ENCODE measurements around the gene DRAM1.
A peak's percentile ranks its signal among the peaks of the same experiment; 100 is the strongest.

DRAM1 gene

GRCh38 chr12:101935890-101936746 lies 58.7 kb downstream of the DRAM1 start:
- TF ChIP-seq, protein P1, sequence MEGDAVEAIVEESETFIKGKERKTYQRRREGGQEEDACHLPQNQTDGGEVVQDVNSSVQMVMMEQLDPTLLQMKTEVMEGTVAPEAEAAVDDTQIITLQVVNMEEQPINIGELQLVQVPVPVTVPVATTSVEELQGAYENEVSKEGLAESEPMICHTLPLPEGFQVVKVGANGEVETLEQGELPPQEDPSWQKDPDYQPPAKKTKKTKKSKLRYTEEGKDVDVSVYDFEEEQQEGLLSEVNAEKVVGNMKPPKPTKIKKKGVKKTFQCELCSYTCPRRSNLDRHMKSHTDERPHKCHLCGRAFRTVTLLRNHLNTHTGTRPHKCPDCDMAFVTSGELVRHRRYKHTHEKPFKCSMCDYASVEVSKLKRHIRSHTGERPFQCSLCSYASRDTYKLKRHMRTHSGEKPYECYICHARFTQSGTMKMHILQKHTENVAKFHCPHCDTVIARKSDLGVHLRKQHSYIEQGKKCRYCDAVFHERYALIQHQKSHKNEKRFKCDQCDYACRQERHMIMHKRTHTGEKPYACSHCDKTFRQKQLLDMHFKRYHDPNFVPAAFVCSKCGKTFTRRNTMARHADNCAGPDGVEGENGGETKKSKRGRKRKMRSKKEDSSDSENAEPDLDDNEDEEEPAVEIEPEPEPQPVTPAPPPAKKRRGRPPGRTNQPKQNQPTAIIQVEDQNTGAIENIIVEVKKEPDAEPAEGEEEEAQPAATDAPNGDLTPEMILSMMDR (conservative IDR thresholded peaks at IDR 0.05; ENCODE audit: low read depth) = no peak
- peak overlapping the region; percentile 61; the same call in 1 of the 2 replicates for H3K27ac ChIP-seq
- POLR2A ChIA-PET (ENCODE audit: low non-redundant PET) = no interaction called here
- CTCF ChIA-PET = interaction anchor here (1.0 kb wide), 1 partner anchor 19 kb away, joined by 3 read pairs; no protein-coding TSS in a partner anchor
- DNase-seq (ENCODE audit: low spot score) = peak; percentile 82

DNA sequence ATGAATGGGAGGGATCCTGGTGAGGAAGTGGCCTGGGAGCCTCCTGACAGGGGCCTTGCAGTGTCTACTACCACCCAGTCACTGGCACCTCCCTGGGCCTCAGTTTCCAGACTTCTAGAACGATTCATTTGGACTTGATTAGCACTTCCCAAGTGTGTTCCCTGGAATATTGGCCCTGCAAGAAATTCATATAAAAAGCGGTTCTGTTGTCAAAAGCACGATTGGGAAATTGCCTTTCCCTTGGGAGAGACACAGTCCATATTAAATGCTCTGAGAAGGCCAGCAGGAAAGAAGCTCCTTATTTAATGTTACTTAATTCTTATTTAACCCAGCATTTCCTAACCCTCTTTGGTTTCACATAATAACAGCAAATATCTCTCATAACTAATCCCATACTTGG lies 61.9 kb downstream of the DRAM1 start:
- TF ChIP-seq, protein P1 (conservative IDR thresholded peaks at IDR 0.05; ENCODE audit: low read depth) = no peak
- POLR2A ChIA-PET (ENCODE audit: low non-redundant PET) = no interaction called here
- CTCF ChIA-PET = interaction anchor here (0.6 to 1.2 kb wide), 2 partner anchors 703 to 1253 kb away, joined by 3 to 4 read pairs; no protein-coding TSS in a partner anchor
- no peak overlapping the region for H3K27ac ChIP-seq
- no peak for DNase-seq (ENCODE audit: low spot score)

- ChIA-PET CTCF (interaction anchor here (0.6 to 1.2 kb wide), 5 partner anchors 368 to 1252 kb away, joined by 3 to 6 read pairs (median 4); no protein-coding TSS in a partner anchor), POLR2A (ENCODE audit: low non-redundant PET) (no interaction called here)
- no peak overlapping the region for H3K27ac ChIP-seq
- DNase-seq (ENCODE audit: low spot score) = peak; percentile 51
- TF ChIP-seq, protein P1 (conservative IDR thresholded peaks at IDR 0.05; ENCODE audit: low read depth) = peak; percentile 75
These were observed 62.5 kb downstream of the DRAM1 start for GRCh38 chr12:101939856-101940265.

GRCh38 chr12:101940400-101940950 lies 63.1 kb downstream of the DRAM1 start:
- no peak for DNase-seq (ENCODE audit: low spot score)
- TF ChIP-seq, protein P1 (conservative IDR thresholded peaks at IDR 0.05; ENCODE audit: low read depth) = no peak
- no peak overlapping the region for H3K27ac ChIP-seq
- ChIA-PET POLR2A (ENCODE audit: low non-redundant PET) (no interaction called here), CTCF (interaction anchor here (0.6 to 1.2 kb wide), 5 partner anchors 369 to 1251 kb away, joined by 3 to 6 read pairs (median 4); no protein-coding TSS in a partner anchor)

DNA sequence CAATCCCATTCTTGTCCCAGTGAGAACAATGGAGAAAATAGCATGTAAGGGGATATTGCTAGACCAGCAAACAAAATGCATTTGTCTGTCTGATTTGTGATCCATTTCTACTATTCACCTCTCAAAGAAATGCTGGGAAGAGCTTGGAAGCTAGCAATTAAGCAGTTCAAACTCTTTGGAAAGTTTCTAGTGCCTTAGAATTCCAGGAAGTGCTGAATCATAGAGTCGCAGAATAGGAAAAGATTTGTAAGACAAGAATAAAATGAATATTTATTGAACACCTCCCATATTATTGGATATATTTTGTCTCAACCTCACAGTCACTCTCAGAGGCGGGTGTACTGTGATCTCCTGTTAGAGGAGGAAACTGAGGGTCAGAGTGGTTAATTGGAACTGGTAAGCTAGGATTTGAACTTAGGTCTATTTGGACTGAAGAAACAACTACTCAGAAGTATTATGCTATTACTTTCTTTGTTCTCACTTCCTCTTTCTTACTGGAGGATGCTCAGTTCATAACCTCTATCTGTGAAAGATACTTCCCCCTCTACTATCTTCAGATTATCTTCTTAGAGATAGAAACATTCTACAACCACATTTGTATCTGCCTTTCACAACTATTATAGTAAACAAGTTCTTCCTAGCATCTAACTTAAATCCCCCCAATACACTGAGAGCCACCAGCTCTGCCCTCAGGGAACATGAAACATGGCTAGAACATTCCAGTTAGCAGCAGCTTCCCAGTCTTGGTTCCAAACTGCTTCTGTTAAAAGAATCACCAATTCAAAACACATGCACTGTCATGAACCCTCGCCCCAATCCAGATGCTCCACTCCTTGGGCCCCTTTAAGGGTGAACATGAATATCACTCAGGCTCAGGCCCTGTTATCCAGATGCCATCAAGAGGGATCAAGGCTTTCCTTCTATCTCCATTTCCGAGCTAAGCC lies 64.2 kb downstream of the DRAM1 start:
- no peak for DNase-seq (ENCODE audit: low spot score)
- CTCF ChIA-PET = interaction anchor here (0.6 kb wide), 1 partner anchor 760 kb away, joined by 8 read pairs; no protein-coding TSS in a partner anchor
- TF ChIP-seq, protein P1 (conservative IDR thresholded peaks at IDR 0.05; ENCODE audit: low read depth) = no peak
- no peak overlapping the region for H3K27ac ChIP-seq
- POLR2A ChIA-PET (ENCODE audit: low non-redundant PET) = no interaction called here

DNA sequence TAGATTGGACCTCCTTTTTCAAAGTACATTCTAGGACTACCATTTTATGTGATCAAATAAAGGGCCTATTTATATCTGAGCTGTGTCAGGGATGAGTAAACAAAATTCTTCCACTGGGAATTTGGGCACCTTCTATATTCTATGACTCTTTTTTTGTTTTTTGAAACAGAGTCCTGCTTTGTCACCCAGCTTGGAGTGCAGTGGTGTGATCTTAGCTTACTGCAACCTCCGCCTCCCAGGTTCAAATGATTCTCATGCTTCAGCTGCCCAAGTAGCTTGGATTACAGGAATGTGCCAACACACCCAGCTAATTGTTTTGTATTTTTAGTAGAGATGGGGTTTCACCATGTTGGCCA lies 64.8 kb downstream of the DRAM1 start:
- CTCF ChIA-PET = interaction anchor here (0.7 kb wide), 1 partner anchor 766 kb away, joined by 5 read pairs; no protein-coding TSS in a partner anchor
- TF ChIP-seq, protein P1 (conservative IDR thresholded peaks at IDR 0.05; ENCODE audit: low read depth) = no peak
- DNase-seq (ENCODE audit: low spot score) = no peak
- no peak overlapping the region for H3K27ac ChIP-seq
- POLR2A ChIA-PET (ENCODE audit: low non-redundant PET) = no interaction called here

All from RWPE1 (cell line).